DOHH2 (cell line): ENCODE measurements around the gene CPN2.

ENCODE experiments used
- H3F3A ChIP-seq: fragments of 200-600 bp; sonication (generic), shearing (Covaris generic); 2 replicates; pipeline ENCODE4 v1.6.0; 2016; ENCODE audit warnings: antibody characterized with exemption, mild to moderate bottlenecking; ENCODE audit not compliant: control insufficient read depth, insufficient read depth
- H3K27ac ChIP-seq: fragments of 200-600 bp; sonication (generic); 2 replicates; pipeline ENCODE4 v1.5.1; 2014; ENCODE audit warnings: low read depth, mild to moderate bottlenecking, low read length, moderate library complexity
- H3K27me3 ChIP-seq: fragments of 200-600 bp; sonication (generic); 2 replicates; pipeline ENCODE4 v1.6.1; 2014; ENCODE audit warnings: mild to moderate bottlenecking, low read length, mixed read lengths; ENCODE audit not compliant: control insufficient read depth
- H3K36me3 ChIP-seq: fragments of 200-600 bp; sonication (generic); 2 replicates; pipeline ENCODE4 v1.6.1; 2014; ENCODE audit warnings: mild to moderate bottlenecking, low read length, moderate library complexity, mixed read lengths; ENCODE audit not compliant: control insufficient read depth
- H3K4me1 ChIP-seq: fragments of 200-600 bp; sonication (generic); 2 replicates; pipeline ENCODE4 v1.6.1; 2014; ENCODE audit warnings: mild to moderate bottlenecking, low read length, mixed read lengths; ENCODE audit not compliant: control insufficient read depth
- H3K4me2 ChIP-seq: fragments of 200-600 bp; sonication (generic); 2 replicates; pipeline ENCODE4 v1.6.0; 2014; ENCODE audit warnings: mild to moderate bottlenecking, low read length, moderate library complexity
- H3K4me3 ChIP-seq: fragments of 200-600 bp; sonication (generic); 2 replicates; pipeline ENCODE4 v1.5.1; 2014; ENCODE audit warnings: mild to moderate bottlenecking, low read length, mixed read lengths
- H3K79me2 ChIP-seq: fragments of 200-600 bp; sonication (generic); 2 replicates; pipeline ENCODE4 v1.6.1; 2014; ENCODE audit warnings: mild to moderate bottlenecking, low read length, mixed read lengths; ENCODE audit not compliant: control insufficient read depth
- H3K9me2 ChIP-seq: fragments of 200-600 bp; sonication (generic); replicated peaks from 2 replicates; pipeline ENCODE4 v1.6.1; 2014; ENCODE audit warnings: mild to moderate bottlenecking, low read length, mixed read lengths; ENCODE audit not compliant: control insufficient read depth
- H3K9me3 ChIP-seq: fragments of 200-600 bp; sonication (generic); 2 replicates; pipeline ENCODE4 v1.6.1; 2014; ENCODE audit warnings: antibody characterized with exemption, low read length, mixed read lengths; ENCODE audit not compliant: control insufficient read depth, insufficient read depth
- H4K20me1 ChIP-seq: fragments of 200-600 bp; sonication (generic); 2 replicates; pipeline ENCODE4 v1.6.0; 2014; ENCODE audit warnings: low read depth, mild to moderate bottlenecking, antibody characterized with exemption, low read length, moderate library complexity; ENCODE audit not compliant: control insufficient read depth, insufficient read depth
- CTCF ChIP-seq: fragments of 200-600 bp; sonication (generic); IDR thresholded peaks from one replicate; pipeline ENCODE4 v1.5.1; 2014; ENCODE audit warnings: antibody characterized with exemption, mild to moderate bottlenecking, low read depth, low read length; ENCODE audit not compliant: poor library complexity, severe bottlenecking
- EZH2phosphoT487 ChIP-seq: fragments of 200-600 bp; sonication (generic); IDR thresholded peaks from 2 replicates; pipeline ENCODE4 v1.6.1; 2017; ENCODE audit warnings: borderline replicate concordance, mild to moderate bottlenecking, antibody characterized with exemption, low read length, moderate library complexity, mixed read lengths

Gene CPN2

GRCh38 chr3:194326968-194327217 lies 24.2 kb downstream of the CPN2 start:
- H3K9me3 ChIP-seq = peaks cover 34% of the 10 kb centered on the region

GRCh38 chr3:194326192-194326967 lies 24.7 kb downstream of the CPN2 start:
- Histone ChIP-seq H3K36me3 (no peaks in the 10 kb centered on the region), H3F3A (peaks cover 17% of the 10 kb centered on the region), H3K9me3 (peaks cover 34% of the 10 kb centered on the region), H3K9me2 (no peaks in the 10 kb centered on the region), H3K27ac (no peak overlapping the region), H3K4me1 (no peaks in the 10 kb centered on the region), H4K20me1 (no peaks in the 10 kb centered on the region), H3K27me3 (peaks cover 8% of the 10 kb centered on the region), H3K4me3 (no peak overlapping the region), H3K4me2 (no peak overlapping the region), H3K79me2 (no peaks in the 10 kb centered on the region)
- TF ChIP-seq EZH2phosphoT487 (no peak), CTCF (no peak)

More at GRCh38 chr3:194326968-194327217, 24.2 kb downstream of the CPN2 start:
- no peaks in the 10 kb centered on the region for H3K4me1 ChIP-seq
- H3F3A ChIP-seq = peaks cover 17% of the 10 kb centered on the region
- peaks cover 10% of the 10 kb centered on the region for H3K27me3 ChIP-seq
- no peak overlapping the region for H3K27ac ChIP-seq
- H3K9me2 ChIP-seq = no peaks in the 10 kb centered on the region
- no peaks in the 10 kb centered on the region for H3K36me3 ChIP-seq
- no peaks in the 10 kb centered on the region for H4K20me1 ChIP-seq
- H3K79me2 ChIP-seq = no peaks in the 10 kb centered on the region
- no peak overlapping the region for H3K4me3 ChIP-seq
- no peak overlapping the region for H3K4me2 ChIP-seq
- TF ChIP-seq CTCF (no peak), EZH2phosphoT487 (no peak)

GRCh38 chr3:194325424-194326153 lies 25.5 kb downstream of the CPN2 start:
- H3K36me3 ChIP-seq = no peaks in the 10 kb centered on the region
- peaks cover 5% of the 10 kb centered on the region for H3K27me3 ChIP-seq
- H3K9me2 ChIP-seq = no peaks in the 10 kb centered on the region
- H3F3A ChIP-seq = peaks cover 17% of the 10 kb centered on the region
- H4K20me1 ChIP-seq = no peaks in the 10 kb centered on the region
- H3K4me3 ChIP-seq = no peak overlapping the region
- no peak for TF ChIP-seq CTCF
- no peak for TF ChIP-seq EZH2phosphoT487
- H3K27ac ChIP-seq = no peak overlapping the region
- no peaks in the 10 kb centered on the region for H3K79me2 ChIP-seq
- H3K9me3 ChIP-seq = peaks cover 34% of the 10 kb centered on the region
- no peaks in the 10 kb centered on the region for H3K4me1 ChIP-seq
- H3K4me2 ChIP-seq = no peak overlapping the region
